Measurements from ENCODE around the gene IRF7.
A peak's percentile ranks its signal among the peaks of the same experiment; 100 is the strongest.

IRF7 gene

DNA sequence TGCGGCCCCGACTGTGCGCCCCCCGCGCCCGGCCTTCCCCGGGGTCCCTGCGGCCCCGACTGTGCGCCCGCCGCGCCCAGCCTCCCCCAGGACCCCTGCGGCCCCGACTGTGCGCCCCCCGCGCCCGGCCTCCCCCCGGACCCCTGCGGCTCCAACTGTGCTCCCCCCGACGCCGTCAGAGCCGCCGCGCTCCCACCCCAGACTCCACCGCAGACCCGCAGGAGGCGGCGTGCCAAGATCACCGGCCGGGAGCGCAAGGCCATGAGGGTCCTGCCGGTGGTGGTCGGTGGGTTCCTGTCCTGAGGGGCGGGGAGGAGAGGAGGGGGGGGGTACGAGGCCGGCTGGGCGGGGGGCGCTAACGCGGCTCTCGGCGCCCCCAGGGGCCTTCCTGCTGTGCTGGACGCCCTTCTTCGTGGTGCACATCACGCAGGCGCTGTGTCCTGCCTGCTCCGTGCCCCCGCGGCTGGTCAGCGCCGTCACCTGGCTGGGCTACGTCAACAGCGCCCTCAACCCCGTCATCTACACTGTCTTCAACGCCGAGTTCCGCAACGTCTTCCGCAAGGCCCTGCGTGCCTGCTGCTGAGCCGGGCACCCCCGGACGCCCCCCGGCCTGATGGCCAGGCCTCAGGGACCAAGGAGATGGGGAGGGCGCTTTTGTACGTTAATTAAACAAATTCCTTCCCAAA, 24.4 kb upstream of the IRF7 start:
- DNase-seq: peak; percentile 26

DNA sequence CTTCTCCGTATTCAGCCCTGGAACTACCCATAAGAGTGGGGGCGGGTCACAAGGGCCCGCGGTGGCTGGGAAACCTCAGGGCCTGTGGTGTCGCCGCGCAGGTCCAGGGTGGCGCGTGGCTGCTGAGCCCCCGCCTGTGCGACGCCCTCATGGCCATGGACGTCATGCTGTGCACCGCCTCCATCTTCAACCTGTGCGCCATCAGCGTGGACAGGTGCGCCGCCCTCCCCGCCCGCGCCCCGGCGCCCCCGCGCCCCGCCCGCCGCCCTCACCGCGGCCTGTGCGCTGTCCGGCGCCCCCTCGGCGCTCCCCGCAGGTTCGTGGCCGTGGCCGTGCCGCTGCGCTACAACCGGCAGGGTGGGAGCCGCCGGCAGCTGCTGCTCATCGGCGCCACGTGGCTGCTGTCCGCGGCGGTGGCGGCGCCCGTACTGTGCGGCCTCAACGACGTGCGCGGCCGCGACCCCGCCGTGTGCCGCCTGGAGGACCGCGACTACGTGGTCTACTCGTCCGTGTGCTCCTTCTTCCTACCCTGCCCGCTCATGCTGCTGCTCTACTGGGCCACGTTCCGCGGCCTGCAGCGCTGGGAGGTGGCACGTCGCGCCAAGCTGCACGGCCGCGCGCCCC, 23.7 kb upstream of the IRF7 start:
- peak; percentile 22 for DNase-seq

DNA sequence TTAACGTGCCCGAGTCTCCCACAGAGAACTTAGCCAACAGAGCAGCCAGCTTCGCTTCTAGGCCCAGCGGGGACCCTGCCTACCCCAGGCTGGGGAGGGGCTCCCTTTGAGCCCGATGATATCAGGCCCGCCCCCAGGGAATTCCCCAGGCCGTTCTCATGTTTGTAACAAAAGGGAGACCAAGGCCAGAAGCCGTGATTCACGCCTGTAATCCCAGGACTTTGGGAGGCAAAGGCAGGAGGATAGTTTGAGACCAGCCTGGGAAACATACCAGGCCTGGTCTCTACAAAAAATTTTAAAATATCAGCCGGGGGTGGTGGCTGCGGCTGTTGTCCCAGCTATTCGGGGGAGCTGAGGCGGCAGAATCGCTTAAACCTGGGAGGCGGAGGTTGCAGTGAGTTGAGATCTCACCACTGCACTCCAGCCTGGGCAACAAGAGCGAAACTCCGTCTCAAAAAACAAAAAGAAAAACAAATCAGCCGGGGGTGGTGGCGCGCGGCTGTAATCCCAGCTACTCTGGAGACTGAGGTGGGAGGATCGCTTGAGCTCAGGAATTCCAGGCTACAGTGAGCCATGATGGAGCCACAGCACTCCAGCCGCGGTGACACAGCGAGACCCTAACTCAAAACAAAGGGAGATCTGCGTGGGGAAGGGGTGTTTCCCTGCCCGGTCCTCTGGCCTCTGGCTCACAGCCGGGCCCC, 23.0 kb upstream of the IRF7 start:
- DNase-seq: no peak

DNA sequence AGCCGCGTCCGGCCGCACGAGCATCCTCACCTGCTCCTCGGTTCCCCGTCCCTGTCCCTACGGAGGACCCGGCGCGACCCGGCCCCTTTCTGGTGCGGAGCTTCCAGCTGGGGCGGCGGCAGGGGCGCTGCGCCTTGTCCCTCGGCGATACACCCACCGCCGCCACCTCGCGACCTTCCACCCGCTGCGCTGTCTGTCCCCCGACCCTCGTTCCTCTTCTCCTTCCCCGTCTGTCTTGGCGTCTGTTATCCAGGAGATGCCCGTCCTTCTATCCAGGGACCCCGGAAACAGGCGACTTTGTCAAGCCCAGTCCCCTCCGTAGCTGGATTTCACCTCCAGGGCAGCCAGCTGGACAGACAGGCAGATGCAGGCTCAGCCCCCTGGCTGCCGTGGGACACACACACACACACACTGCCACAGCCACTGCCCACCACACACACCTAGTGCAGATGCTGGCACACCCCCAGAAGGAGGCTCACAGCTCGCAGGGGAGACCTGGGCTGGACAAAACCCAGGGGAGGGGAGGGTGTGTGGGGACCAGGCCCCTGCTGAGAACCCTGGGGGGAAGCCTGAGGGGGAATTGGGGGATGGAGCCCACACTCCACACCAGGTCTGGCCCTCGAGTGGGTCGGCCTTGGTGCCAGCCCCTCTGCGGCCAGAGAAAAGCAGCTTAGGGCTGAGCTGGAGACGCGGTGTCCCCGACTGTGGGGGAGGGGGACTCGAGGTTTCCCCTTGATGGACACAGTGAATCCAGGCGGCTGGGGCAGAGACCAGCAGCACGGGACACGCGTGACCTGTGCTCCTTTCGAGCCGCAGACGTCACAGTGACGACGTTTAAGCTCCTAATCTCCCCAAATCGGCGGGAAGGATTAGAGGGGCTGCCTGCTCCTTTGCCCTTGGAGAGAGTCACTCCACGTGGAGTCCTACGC, 22.1 kb upstream of the IRF7 start:
- no peak for DNase-seq

DNA sequence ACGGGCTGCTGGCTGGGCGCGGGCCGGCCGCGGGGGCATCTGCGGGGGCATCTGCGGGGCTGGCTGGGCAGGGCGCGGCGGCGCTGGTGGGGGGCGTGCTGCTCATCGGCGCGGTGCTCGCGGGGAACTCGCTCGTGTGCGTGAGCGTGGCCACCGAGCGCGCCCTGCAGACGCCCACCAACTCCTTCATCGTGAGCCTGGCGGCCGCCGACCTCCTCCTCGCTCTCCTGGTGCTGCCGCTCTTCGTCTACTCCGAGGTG, 21.5 kb upstream of the IRF7 start:
- no peak for DNase-seq

DNA sequence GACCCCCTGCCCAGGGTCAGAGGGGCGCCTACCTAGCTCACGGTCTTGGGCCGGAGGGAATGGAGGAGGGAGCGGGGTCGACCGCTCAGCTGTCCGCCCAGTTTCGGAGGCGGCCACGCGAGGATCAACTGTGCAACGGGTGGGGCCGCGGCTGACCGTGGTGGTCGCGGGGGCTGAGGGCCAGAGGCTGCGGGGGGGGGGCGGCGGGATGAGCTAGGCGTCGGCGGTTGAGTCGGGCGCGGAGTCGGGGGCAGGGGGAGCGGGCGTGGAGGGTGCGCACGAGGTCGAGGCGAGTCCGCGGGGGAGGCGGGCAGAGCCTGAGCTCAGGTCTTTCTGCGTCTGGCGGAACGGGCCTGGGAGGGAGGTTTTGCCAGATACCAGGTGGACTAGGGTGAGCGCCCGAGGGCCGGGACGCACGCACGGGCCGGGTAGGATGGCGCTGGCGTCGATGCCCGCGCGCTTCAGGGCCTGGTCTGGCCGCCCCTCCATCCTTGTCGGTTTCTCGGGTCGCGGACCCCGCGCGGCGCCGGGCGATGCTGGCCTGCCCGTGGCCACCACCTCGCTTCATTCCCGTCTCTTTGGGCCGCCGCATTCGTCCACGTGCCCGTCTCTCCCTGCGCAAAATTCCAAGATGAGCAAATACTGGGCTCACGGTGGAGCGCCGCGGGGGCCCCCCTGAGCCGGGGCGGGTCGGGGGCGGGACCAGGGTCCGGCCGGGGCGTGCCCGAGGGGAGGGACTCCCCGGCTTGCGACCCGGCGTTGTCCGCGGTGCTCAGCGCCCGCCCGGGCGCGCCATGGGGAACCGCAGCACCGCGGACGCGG, 21.0 kb upstream of the IRF7 start, which contains the start of gene DRD4:
TSS of gene DRD4 (plus strand) at position 759 of the 822 bp plus-strand sequence. CDS start at position 795, 36 bp downstream.
- DNase-seq: no peak

DNA sequence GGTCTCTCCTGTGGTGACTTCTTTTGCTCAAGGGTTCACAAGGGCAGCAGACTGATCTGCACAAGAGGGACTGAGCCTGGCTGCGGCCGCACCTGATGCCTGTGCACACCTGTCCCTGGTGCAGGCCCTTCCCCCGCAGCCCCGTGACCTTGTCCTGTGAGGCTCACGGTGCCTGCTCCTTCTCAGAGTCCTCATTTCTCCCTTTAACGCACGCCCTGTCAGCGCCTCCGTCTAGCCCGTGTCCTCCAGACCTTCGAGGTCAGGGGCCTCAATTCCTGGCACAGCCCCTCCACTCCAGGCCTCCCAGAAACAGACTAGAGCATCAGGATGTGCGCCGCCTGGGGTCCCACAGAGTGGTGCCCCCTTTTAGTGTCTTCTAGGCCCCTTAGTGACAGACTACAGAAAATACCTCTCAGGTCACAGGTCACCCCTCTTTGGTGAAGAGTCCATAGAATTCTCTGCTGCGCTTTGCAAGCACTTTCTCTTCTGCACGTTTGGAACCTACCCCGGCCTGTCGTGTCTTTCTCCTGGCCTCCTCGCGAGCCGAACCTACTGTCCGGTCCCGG, 20.3 kb upstream of the IRF7 start:
- DNase-seq: no peak

DNA sequence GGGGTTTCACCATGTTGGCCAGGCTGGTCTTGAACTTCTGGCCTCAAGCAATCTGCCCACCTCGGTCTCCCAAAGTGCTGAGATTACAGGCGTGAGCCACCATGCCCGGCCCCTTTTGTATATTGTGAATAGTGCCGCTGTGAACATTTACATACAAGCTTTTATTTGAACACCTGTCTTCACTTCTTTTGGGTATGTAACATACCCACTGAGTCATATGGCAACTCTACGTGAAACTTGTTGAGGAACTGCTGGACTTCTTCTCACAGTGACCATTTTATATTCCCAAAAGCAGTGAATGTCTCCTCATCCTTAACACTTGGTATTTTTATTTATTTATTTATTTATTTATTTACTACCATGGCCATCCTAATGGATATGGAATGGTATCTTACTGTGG, 15.1 kb upstream of the IRF7 start:
- DNase-seq: no peak

DNA sequence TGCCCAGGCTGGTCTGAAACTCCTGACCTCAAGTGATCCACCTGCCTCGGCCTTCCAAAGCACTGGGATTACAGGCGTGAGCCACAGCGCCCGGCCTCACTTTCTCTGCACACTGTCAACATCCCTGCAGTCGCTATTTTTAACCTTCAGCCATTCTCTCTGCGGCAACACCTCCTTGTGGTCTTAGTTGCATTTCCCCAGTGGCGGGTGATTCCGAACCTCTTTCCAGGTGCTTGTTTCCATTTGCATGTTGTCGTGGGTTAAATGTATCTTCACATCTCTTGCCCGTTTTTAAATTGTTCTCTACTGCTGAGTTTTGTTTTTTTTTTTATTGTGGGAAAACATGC, 13.5 kb upstream of the IRF7 start:
- no peak for DNase-seq

DNA sequence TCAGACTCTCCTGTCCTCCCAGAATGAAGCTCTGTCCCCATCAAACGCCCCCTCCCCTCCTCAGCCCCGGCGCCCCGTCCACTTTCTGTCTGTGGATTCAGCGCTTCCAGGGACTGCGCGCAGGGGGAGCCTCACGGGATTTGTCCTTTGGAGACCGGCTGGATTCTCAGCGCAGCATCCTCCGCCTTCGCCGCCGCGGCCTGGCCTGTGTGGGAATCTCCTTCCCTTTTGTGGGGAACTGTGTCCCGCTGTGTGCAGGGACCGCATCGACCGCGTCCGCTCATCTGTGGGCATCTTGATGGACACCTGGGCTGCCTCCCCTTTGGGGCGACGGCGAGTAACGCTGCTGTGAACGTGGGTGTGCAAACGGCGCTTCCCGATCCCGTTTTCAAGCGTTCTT, 12.3 kb upstream of the IRF7 start:
- no peak for DNase-seq

DNA sequence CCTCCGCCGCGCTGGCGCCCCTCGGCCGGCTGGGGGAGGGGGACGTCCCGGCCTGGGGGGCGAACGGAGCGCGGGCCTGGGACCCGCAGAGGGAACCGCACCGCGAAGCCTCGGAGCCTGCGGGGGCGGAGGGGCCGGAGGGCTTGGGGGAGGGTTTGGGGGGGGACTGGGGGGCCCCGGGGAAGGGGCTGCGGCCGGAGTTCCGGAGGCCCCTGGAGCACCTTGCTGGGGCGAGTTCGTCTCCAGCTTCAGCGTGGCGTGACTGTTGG, 11.5 kb upstream of the IRF7 start:
- DNase-seq: no peak

DNA sequence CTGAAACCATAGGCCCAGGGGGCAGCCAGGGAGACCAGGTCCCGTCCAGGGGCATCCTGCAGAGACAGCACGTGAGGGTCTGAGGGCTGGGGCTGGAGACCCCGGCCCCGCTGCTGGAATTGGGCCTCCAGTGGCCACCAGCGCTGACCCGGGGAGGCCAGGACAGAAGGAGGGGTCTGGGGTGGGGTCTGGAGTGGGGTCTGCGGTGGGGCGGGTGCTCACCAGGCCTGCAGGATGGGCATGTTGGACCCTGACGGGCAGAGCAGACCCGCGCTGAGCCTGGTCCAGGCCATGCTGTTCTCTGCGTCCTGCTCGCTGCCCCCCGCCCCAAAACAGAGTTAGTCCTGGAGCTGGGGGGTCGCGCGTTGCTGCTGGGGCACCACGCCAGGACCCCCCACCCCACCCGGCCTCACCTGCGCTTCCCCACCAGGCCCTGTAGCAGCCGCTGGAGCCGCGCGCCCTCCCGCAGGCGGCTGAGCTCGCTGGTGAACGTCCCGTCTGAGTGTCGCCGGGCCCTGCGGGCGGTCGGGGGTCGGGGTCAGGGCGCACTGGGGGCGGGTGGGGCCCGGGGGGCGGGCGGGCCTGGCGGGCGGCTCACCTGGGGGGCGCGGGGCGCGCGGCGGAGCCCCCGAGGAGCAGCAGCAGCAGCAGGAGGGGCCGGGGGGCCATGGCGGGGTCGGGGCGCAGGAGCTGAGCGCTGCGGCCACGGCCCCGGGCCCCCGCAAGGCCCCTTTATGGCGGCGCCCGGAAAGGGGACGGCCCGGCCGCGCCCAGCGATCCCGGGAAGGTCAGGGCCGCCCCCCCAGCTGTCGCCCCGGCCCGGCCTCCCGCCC, 10.9 kb upstream of the IRF7 start, which contains the start of gene SCT:
TSS of gene SCT (minus strand) at position 707 of the 833 bp plus-strand sequence. CDS start at position 669, 38 bp downstream.
- no peak for DNase-seq

DNA sequence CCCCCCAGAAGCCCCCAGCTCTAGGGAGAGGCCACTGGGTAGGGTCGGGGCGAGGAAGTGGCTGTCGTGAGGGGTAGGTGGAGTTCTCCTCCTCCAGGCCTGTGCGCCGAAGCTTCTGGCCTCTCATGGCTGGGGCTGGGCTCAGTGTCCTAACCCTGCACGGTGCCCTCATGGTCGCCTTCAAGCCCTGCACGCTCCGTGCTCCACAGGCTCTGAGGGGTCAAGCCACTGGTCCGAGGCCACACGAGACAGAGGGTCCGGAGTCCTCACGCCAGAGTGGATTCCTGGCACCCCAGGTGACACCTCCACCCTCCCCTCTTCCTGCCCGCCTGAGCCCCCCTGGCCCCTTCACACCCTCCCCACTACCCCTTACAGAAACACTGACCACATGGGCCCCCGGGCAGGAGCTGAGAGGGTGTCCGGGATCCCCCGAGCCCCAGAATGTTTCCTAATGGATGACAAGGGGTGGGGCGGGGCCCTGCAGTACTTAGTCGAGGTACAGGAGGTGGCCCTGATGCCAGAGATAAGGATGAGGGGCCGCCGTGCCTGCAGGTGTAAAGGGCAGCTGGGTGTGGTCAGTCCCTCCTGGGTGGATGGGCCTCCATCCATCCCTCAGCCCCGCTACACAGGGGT, 10.0 kb upstream of the IRF7 start:
- no peak for DNase-seq

DNA sequence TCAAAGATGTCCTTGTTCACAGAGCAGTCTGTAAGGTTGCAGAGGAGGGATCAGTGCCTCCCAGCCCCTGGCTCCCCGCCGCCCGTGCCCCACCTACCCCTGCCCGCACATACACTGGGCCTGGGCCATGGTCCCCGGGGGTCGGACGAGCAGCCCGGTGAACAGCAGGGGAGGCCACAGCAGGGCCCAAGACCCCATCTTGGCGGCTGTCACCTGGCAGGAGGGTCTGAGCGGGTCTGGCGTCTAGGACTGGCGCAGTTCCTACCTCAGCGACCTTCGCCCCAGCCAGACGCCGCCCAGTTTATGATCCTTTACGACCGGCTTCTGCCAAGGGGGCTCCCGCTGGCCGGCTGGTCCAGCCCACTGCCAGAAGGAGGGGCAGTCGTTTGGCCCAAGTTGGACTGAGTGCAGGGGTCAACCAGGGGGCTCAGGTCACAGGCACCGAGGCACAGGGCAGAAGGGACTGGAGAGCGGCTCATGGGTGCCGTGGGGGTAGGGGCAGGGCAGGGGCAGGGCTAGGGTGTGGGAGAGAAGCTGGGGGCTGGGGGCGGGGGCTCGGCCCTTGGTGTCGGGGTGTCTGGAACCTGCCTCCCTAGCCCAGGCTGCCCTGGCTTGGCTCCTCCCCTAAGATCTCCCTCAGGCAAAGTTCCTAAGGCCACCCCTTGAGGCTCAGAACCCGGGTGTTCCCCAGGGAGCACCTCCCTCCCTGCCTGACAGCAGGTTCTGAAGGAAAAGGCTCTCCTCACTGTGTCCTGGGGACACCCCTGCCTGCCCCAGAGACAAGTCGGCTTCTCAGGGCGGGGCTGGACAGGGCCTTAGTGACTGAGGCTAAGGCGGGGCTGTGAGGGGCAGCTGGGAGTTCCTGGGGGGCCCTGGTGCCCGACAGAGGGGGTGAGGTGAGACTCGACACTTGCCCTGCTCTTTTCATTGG, 9.2 kb upstream of the IRF7 start, which contains the start of gene CDHR5:
TSS of gene CDHR5 (minus strand) at position 251 of the 931 bp plus-strand sequence. CDS start at position 198, 53 bp downstream.
- no peak for DNase-seq

DNA sequence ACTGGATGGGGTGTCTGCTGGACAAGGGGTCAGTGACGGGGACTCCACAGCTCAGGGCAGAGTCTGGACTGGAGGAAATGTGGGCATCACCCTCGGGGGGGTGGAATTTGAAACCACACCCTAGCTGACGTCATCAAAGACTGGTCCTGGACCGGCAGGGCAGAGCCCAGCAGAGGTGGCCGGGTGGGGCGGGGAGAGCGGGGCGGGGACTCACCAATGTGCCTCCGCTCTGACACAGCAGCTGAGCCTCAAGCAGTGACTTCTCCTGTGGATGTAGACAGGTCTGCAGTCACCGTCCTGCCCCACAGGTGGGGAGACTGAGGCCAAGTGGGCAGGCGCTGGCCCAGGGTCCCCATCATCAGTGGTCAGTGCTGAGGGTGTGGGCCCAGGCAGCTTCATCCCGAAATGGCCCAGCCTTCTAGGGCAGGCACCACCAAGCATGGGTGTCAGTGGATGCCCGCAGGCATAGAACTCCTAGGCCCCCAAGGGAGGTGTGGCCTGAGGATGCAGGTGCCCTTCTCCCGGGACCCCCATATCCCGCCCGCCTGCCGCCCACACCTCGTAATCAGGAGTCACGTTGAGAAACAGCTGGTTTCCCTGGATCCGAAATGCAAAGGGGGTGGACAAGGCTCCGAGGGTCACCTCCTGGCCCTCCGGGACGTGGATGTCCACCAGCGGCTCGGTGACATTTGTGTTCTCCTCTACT, 8.4 kb upstream of the IRF7 start:
- no peak for DNase-seq

DNA sequence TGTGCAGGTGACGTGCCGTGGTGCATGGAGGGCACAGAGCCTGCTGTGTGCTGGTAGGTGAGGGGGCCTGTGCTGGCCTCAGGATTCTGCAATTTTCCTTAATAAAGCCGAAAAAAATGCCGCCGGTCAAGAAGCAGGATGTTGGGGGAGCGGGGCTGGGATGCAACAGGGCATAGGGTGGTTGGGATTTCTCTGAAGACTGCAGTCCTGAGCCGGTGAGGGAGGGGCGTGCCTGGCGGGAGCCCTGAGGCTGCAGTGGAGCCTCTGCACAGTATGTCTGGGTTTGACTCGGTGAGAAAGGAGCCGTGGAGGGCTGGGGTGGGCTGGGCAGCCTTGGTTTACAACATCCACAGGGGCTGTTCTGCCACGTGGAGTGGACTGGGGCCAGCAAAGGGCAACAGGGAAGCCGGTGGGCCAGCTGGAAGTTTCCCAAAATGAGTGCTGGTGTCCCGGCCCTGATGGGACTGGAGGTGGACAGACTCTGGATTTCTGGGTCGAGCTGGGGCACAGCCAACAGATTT, 7.7 kb upstream of the IRF7 start:
- no peak for DNase-seq

DNA sequence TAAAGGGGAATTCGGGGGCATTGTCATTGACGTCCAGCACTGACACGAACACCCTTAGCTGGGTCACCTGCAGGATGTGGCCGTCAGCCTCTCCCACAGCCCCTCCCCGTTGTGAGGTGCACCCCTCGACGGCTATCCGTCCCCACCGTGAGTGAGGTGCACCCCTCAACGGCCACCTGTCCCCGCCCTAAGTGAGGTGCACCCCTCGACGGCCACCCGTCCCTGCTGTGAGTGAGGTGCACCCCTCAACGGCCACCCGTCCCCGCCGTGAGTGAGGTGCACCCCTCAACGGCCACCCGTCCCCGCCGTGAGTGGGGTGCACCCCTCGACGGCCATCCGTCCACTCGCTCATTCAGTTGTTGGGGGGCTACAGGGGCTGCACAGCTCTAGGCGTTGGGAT, 6.1 kb upstream of the IRF7 start:
- no peak for DNase-seq

DNA sequence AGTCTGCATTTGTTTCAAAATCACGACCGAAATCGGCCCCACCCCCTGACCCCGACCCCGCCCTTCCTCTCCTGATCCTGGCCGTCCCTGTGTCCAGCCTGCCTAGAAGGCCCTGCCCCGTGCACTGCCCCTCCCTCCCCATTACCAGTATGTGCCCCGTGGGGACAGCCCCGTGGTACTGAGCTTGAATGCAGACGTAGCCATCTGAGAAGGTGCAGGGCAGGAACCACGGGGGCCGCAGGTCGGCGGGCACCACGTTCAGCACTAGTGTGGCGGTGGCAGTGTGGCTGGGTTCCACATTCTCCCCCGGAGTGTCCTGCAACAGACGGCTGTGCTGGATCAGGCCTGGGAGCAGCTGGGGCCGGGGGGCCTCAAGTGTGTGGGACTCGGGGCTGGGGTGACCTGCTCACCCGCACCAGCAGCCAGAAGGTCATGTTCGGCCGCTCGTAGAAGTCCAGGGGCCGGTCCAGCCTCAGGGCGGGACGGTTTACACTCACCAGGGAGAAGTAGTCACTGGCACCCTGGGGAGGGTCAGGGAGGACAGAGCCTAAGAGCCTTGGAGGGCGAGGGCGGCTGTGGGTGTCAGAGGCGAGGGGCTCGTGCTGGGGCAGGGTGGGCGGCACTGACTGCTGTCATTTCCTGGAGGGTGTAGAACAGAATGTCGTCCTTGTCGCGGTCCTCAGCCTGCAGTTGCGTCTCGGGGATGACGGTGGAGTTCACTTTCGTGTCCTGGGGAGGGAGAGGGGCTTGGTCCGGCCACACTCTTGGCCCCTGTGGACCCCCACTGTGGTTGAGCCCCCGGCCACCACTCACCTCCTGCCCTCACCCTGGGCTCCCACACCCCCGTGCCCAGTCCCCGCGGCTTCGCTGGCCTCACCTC, 5.4 kb upstream of the IRF7 start:
- no peak for DNase-seq

All from hematopoietic multipotent progenitor cell treated with erythropoietin and hydrocortisone succinate and interleukin-3 and kit ligand, for 6 days (in vitro differentiated cells).